IMR-90 (cell line): Measurements from ENCODE around the gene IL13. TPM values are rescaled to one million over a fixed set of nuclear protein-coding genes. Genes with fewer than 3 reads are reported as not detected.

ENCODE experiments used
- ATAC-seq: fragments of 200-7000 bp; cut with Tn5 transposase; 2 replicates; pipeline ENCODE4 v1.9.1; 2020; ENCODE audit warnings: low read depth, mild to moderate bottlenecking, moderate library complexity
- BruUV-seq: library from RNA; stranded (reverse); fragments of 400-500 nt; replicated peaks from 2 replicates; lab custom pipeline; 2021; lab: Mats Ljungman, UMichigan
- CTCF ChIA-PET: fragments of 300-600 bp; formaldehyde crosslinking; extraction: SDS; loops from one replicate; lab custom pipeline; 2021; ENCODE audit warnings: antibody characterized with exemption; lab: Yijun Ruan, JAX
- POLR2A ChIA-PET: fragments of 300-600 bp; sonication (Branson Sonifier 250); formaldehyde crosslinking; loops from one replicate; lab custom pipeline; 2022; ENCODE audit warnings: antibody characterized with exemption; ENCODE audit not compliant: unreplicated experiment; lab: Charles Lee
- DNase-seq: peaks from one replicate; pipeline ENCODE4 v3.0.0; 2013
- H2AFZ ChIP-seq: replicated peaks from 2 replicates; pipeline ENCODE3; 2013; ENCODE audit warnings: low read length, mild to moderate bottlenecking; ENCODE audit not compliant: poor library complexity
- H2AK5ac ChIP-seq: 2 replicates; pipeline ENCODE4 v1.6.1; 2013; ENCODE audit warnings: low read depth, low read length, inconsistent platforms
- H2AK9ac ChIP-seq: replicated peaks from 2 replicates; pipeline ENCODE3; 2013; ENCODE audit warnings: mild to moderate bottlenecking, low read depth, low read length, moderate library complexity; ENCODE audit not compliant: poor library complexity
- H2BK120ac ChIP-seq: 2 replicates; pipeline ENCODE4 v1.6.1; 2013; ENCODE audit warnings: low read depth, low read length, inconsistent platforms
- H2BK15ac ChIP-seq: 3 replicates; pipeline ENCODE4 v1.6.1; 2013; ENCODE audit warnings: low read depth, low read length, inconsistent platforms
- H2BK20ac ChIP-seq: 2 replicates; pipeline ENCODE4 v1.6.1; 2013; ENCODE audit warnings: low read depth, mild to moderate bottlenecking, inconsistent platforms, low read length, moderate library complexity
- H2BK5ac ChIP-seq: 2 replicates; pipeline ENCODE4 v1.6.1; 2013; ENCODE audit warnings: mild to moderate bottlenecking, low read depth, low read length, inconsistent platforms; ENCODE audit not compliant: poor library complexity, severe bottlenecking
- H3K14ac ChIP-seq: replicated peaks from 2 replicates; pipeline ENCODE4 v1.6.1; 2013; ENCODE audit warnings: low read depth, low read length, inconsistent platforms
- H3K18ac ChIP-seq: 2 replicates; pipeline ENCODE4 v1.6.1; 2013; ENCODE audit warnings: low read depth, low read length, control low read depth
- H3K23ac ChIP-seq: 2 replicates; pipeline ENCODE4 v1.6.1; 2013; ENCODE audit warnings: low read depth, low read length, inconsistent platforms
- H3K27ac ChIP-seq: 2 replicates; pipeline ENCODE4 v1.5.1; 2013; ENCODE audit warnings: mild to moderate bottlenecking, control low read depth, low read length; ENCODE audit not compliant: insufficient read depth
- H3K27me3 ChIP-seq: 2 replicates; pipeline ENCODE4 v1.6.1; 2013; ENCODE audit warnings: low read length; ENCODE audit not compliant: control insufficient read depth, insufficient read depth
- H3K36me3 ChIP-seq: 2 replicates; pipeline ENCODE4 v1.6.1; 2013; ENCODE audit warnings: low read length, mixed read lengths; ENCODE audit not compliant: control insufficient read depth, insufficient read depth
- H3K4ac ChIP-seq: 2 replicates; pipeline ENCODE4 v1.6.1; 2013; ENCODE audit warnings: low read depth, low read length, inconsistent platforms
- H3K4me1 ChIP-seq: 2 replicates; pipeline ENCODE4 v1.6.1; 2013; ENCODE audit warnings: low read length, mixed read lengths; ENCODE audit not compliant: control insufficient read depth, insufficient read depth
- H3K4me2 ChIP-seq: 2 replicates; pipeline ENCODE4 v1.6.1; 2013; ENCODE audit warnings: low read depth, mild to moderate bottlenecking, control low read depth, low read length, moderate library complexity
- H3K4me3 ChIP-seq: 2 replicates; pipeline ENCODE4 v1.5.1; 2013; ENCODE audit warnings: low read depth, mild to moderate bottlenecking, control low read depth, low read length, moderate library complexity; ENCODE audit not compliant: insufficient read depth
- H3K56ac ChIP-seq: 2 replicates; pipeline ENCODE4 v1.6.1; 2013; ENCODE audit warnings: low read length, inconsistent platforms; ENCODE audit not compliant: insufficient read depth; ENCODE audit errors: extremely low read depth
- H3K79me1 ChIP-seq, 2 experiments: 2 replicates each; pipeline ENCODE4 v1.6.1; 2013; ENCODE audit warnings: low read length in 2 of 2, inconsistent platforms in 1 of 2, low read depth in 1 of 2
- H3K9ac ChIP-seq: 2 replicates; pipeline ENCODE4 v1.6.1; 2013; ENCODE audit warnings: low read depth, low read length, control low read depth
- H3K9me1 ChIP-seq: 2 replicates; pipeline ENCODE4 v1.6.1; 2013; ENCODE audit warnings: low read length, inconsistent platforms; ENCODE audit not compliant: insufficient read depth
- H3K9me3 ChIP-seq: 2 replicates; pipeline ENCODE4 v1.6.1; 2013; ENCODE audit warnings: low read length; ENCODE audit not compliant: control insufficient read depth, insufficient read depth
- H4K20me1 ChIP-seq: 2 replicates; pipeline ENCODE4 v1.6.1; 2013; ENCODE audit warnings: low read length, inconsistent platforms; ENCODE audit not compliant: insufficient read depth
- H4K5ac ChIP-seq: 2 replicates; pipeline ENCODE4 v1.6.1; 2013; ENCODE audit warnings: mild to moderate bottlenecking, low read depth, low read length, control low read depth
- H4K8ac ChIP-seq, 2 experiments: 2 replicates each; pipeline ENCODE4 v1.6.1; 2013; ENCODE audit warnings: low read depth in 2 of 2, low read length in 2 of 2, control low read depth in 1 of 2, inconsistent platforms in 1 of 2
- H4K91ac ChIP-seq: 2 replicates; pipeline ENCODE4 v1.6.1; 2013; ENCODE audit warnings: low read depth, low read length, inconsistent platforms; ENCODE audit not compliant: insufficient read depth
- BHLHE40 ChIP-seq: fragments of 150-350 bp; IDR thresholded peaks from 2 replicates; pipeline ENCODE4 v1.6.1; 2016; ENCODE audit warnings: mild to moderate bottlenecking, low read depth, low read length
- CEBPB ChIP-seq: IDR thresholded peaks from 2 replicates; pipeline ENCODE4 v1.6.1; 2012; ENCODE audit warnings: low read depth, low read length, improper control_type of control experiment
- ELK1 ChIP-seq: fragments of 150-350 bp; IDR thresholded peaks from 2 replicates; pipeline ENCODE4 v1.6.1; 2016; ENCODE audit warnings: low read depth, mild to moderate bottlenecking, low read length, moderate library complexity, borderline replicate concordance
- FOS ChIP-seq: fragments of 150-350 bp; IDR thresholded peaks from 2 replicates; pipeline ENCODE4 v1.6.1; 2016; ENCODE audit warnings: low read depth, low read length
- MAFK ChIP-seq: IDR thresholded peaks from 2 replicates; pipeline ENCODE4 v1.6.1; 2012; ENCODE audit warnings: low read depth, low read length, improper control_type of control experiment
- MAZ ChIP-seq: IDR thresholded peaks from 2 replicates; pipeline ENCODE4 v1.6.1; 2012; ENCODE audit warnings: low read depth, mild to moderate bottlenecking, low read length, improper control_type of control experiment, moderate library complexity, borderline replicate concordance
- MXI1 ChIP-seq: IDR thresholded peaks from 2 replicates; pipeline ENCODE4 v1.6.1; 2012; ENCODE audit warnings: low read depth, mild to moderate bottlenecking, low read length, moderate library complexity, borderline replicate concordance
- POLR2A ChIP-seq: IDR thresholded peaks from 2 replicates; pipeline ENCODE4 v1.6.1; 2012; ENCODE audit warnings: mild to moderate bottlenecking, low read depth, low read length
- RAD21 ChIP-seq: IDR thresholded peaks from 2 replicates; pipeline ENCODE4 v1.6.1; 2012; ENCODE audit warnings: low read length, improper control_type of control experiment
- RCOR1 ChIP-seq: IDR thresholded peaks from 2 replicates; pipeline ENCODE4 v1.6.1; 2012; ENCODE audit warnings: mild to moderate bottlenecking, low read length, improper control_type of control experiment; ENCODE audit not compliant: insufficient replicate concordance
- RFX5 ChIP-seq: IDR thresholded peaks from 2 replicates; pipeline ENCODE4 v1.8.0; 2012; ENCODE audit warnings: low read depth, mild to moderate bottlenecking, low read length, moderate library complexity
- SMC3 ChIP-seq: fragments of 150-350 bp; IDR thresholded peaks from 2 replicates; pipeline ENCODE4 v1.6.1; 2016; ENCODE audit warnings: low read depth, mild to moderate bottlenecking, antibody characterized with exemption, low read length, moderate library complexity
- WGBS, 2 experiments: methylation state at CpG; one replicate each; pipeline versions ENCODE4 v1.1.5 to v1.1.7; 2013; ENCODE audit warnings: missing lambda C conversion rate in 2 of 2; ENCODE audit not compliant: insufficient read length in 1 of 2; ENCODE audit errors: extremely low coverage in 2 of 2; 5-methylcytosine and 5-hydroxymethylcytosine counted together
- dilution Hi-C: fragments of 300-500 bp; cut with HindIII; formaldehyde crosslinking; loops from one replicate; pipeline ENCODE4 v1.14.3; 2018; ENCODE audit warnings: low sequenced_read_pairs; ENCODE audit not compliant: unreplicated experiment
- in situ Hi-C: fragments of 300-500 bp; cut with MboI; formaldehyde crosslinking; loops from 3 replicates; pipeline ENCODE4 v1.14.3; 2019; ENCODE audit warnings: low sequenced_read_pairs, inconsistent platforms, mixed read lengths
- intact Hi-C: fragments of 100-400 bp; cut with micrococcal nuclease; formaldehyde crosslinking; loops from 2 replicates; pipeline ENCODE4 v1.10.0; 2022
- polyA plus RNA-seq, 3 experiments: library from polyadenylated mRNA; depleted of rRNA; stranded (reverse); fragments of >200 nt; gene quantifications; 2 replicates each; pipeline ENCODE4 v1.2.3, GENCODE V29; 2012; ENCODE audit warnings: low replicate concordance in 1 of 3
- total RNA-seq: library from RNA; depleted of rRNA; stranded (reverse); fragments of >200 nt; gene quantifications from 2 replicates; pipeline ENCODE4 v1.2.3, GENCODE V29; 2012
- TF ChIP-seq, protein P1 (sequence below): fragments of 150-350 bp; IDR thresholded peaks from 2 replicates; pipeline ENCODE4 v1.6.1; 2017; ENCODE audit warnings: mild to moderate bottlenecking, antibody characterized with exemption, low read length, low read depth

Gene IL13
- total and polyA plus RNA-seq, 2 of the 4 experiments (the other 2 are of a cell fraction): not detected

- no peak for DNase-seq
- H3K4me2 ChIP-seq: no peak overlapping the region
- no peaks in the 10 kb centered on the region for H3K27me3 ChIP-seq
- H3K4me3 ChIP-seq: no peak overlapping the region
- TF ChIP-seq RFX5 (no peak), MXI1 (no peak), MAZ (no peak), BHLHE40 (no peak), MAFK (no peak), SMC3 (no peak), POLR2A (no peak), ELK1 (no peak), FOS (no peak), RAD21 (no peak), RCOR1 (no peak), CEBPB (no peak)
- TF ChIP-seq, protein P1, sequence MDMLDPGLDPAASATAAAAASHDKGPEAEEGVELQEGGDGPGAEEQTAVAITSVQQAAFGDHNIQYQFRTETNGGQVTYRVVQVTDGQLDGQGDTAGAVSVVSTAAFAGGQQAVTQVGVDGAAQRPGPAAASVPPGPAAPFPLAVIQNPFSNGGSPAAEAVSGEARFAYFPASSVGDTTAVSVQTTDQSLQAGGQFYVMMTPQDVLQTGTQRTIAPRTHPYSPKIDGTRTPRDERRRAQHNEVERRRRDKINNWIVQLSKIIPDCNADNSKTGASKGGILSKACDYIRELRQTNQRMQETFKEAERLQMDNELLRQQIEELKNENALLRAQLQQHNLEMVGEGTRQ: no peak
- no peak overlapping the region for H2BK5ac ChIP-seq
- intact Hi-C loops (no loop called here), in situ Hi-C loops (no loop called here), dilution Hi-C loops (no loop called here)
- no peaks in the 10 kb centered on the region for H4K20me1 ChIP-seq
- H3K9me1 ChIP-seq: 0 out of 2 replicates have a peak, but pooled peaks cover 7% of the 10 kb centered on the region
- no peak overlapping the region for H3K27ac ChIP-seq
- H2BK15ac ChIP-seq: no peak overlapping the region
- POLR2A ChIA-PET: no interaction called here
- no peak overlapping the region for H2BK20ac ChIP-seq
- H4K8ac ChIP-seq: no peak overlapping the region
- no peak overlapping the region for H2AK9ac ChIP-seq
- no peak overlapping the region for H2AK5ac ChIP-seq
- no peak overlapping the region for H4K91ac ChIP-seq
- no peak overlapping the region for H3K14ac ChIP-seq
- H3K36me3 ChIP-seq: no peaks in the 10 kb centered on the region
- 48% methylated on average over 3 of the region's 7 CpGs; no CpG with 5 or more reads in 1 of the 2 experiments for WGBS, 2 experiments
- no peaks in the 10 kb centered on the region; the same call in 1 of the 2 replicates for H3K4me1 ChIP-seq
- H3K9me3 ChIP-seq: no peaks in the 10 kb centered on the region
- H2AFZ ChIP-seq: no peak overlapping the region
- CTCF ChIA-PET: no interaction called here
- no peak overlapping the region for H3K23ac ChIP-seq
- no peak overlapping the region for H4K5ac ChIP-seq
- H3K18ac ChIP-seq: no peak overlapping the region
- no peak overlapping the region for H3K9ac ChIP-seq
- no peak overlapping the region for H2BK120ac ChIP-seq
- no peak for ATAC-seq
- no TSS peak for BruUV-seq
- no peak overlapping the region for H3K56ac ChIP-seq
- H3K79me1 ChIP-seq: no peaks in the 10 kb centered on the region
- H3K4ac ChIP-seq: no peak overlapping the region
These were observed 31.5 kb downstream of the IL13 start for GRCh38 chr5:132689513-132689912.
